Ovary (tissue), 9 donors: ENCODE measurements around the gene HLA-B. TPM values are rescaled to one million over a fixed set of nuclear protein-coding genes. Genes with fewer than 3 reads are reported as not detected.

Experiments used
- DNase-seq, 5 donors: peaks; one replicate each; pipeline ENCODE4 v3.0.0-alpha.2; 2019 to 2020
- H3K27ac ChIP-seq, 2 donors: fragments of 200-600 bp; one replicate each; pipeline versions ENCODE4 v1.5.1 to v1.8.0; 2019 to 2022
- H3K27me3 ChIP-seq: fragments of 200-600 bp; one replicate; pipeline ENCODE4 v1.8.0; 2022
- H3K36me3 ChIP-seq: fragments of 200-600 bp; sonication (generic); one replicate; pipeline ENCODE4 v1.5.1; 2019
- H3K4me1 ChIP-seq: one replicate; pipeline ENCODE4 v1.8.1; 2013; ENCODE audit warnings: mild to moderate bottlenecking, moderate library complexity; ENCODE audit not compliant: insufficient read depth
- H3K4me3 ChIP-seq: fragments of 200-600 bp; sonication (generic); one replicate; pipeline ENCODE4 v1.5.1; 2017
- H3K9me3 ChIP-seq, 2 donors: fragments of 200-600 bp in 1 of 2; sonication (generic) in 1 of 2; one replicate each; pipeline versions ENCODE4 v1.5.1 to v1.8.1; 2013 to 2019; ENCODE audit warnings: mild to moderate bottlenecking in 1 of 2, moderate library complexity in 1 of 2
- EP300 ChIP-seq: sonication (generic); formaldehyde crosslinking; IDR thresholded peaks from one replicate; pipeline ENCODE4 v1.6.1; 2017; ENCODE audit warnings: antibody characterized with exemption
- POLR2A ChIP-seq: fragments of 450-650 bp; IDR thresholded peaks from one replicate; pipeline ENCODE4 v1.6.1; 2017; ENCODE audit warnings: antibody characterized with exemption, mild to moderate bottlenecking, moderate library complexity
- WGBS, 3 donors: extraction: QIAGEN DNeasy Blood & Tissue Kit in 1 of 3; methylation state at CpG; one replicate each; pipeline versions ENCODE4 v1.1.5 to v1.1.7; 2013 to 2017; 5-methylcytosine and 5-hydroxymethylcytosine counted together
- intact Hi-C, 4 donors: fragments of 100-400 bp; cut with DNase I; formaldehyde crosslinking; loops; one replicate each; pipeline versions ENCODE4 v1.11.0 to v1.15.1; 2022 to 2023
- polyA plus RNA-seq, 2 donors: library from polyadenylated mRNA; stranded (reverse); fragments of 200-250 nt in 1 of 2; fragments of 350-450 nt in 1 of 2; fragmentation: Illumina TruSeq in 1 of 2; extraction: RNeasy Lipid Tissue Mini Kit (QIAGEN cat#74804) in 1 of 2; gene quantifications; one replicate each; pipeline ENCODE4 v1.2.3, GENCODE V29; 2013 to 2014
- total RNA-seq, 7 donors: library from RNA; depleted of rRNA in 2 of 7; stranded (reverse); fragments of >200 nt in 2 of 7; fragmentation: NEBNext Ultra II Directional in 3 of 7; extraction: Animal tissue kit (Norgen Biotek cat#: 25700) in 3 of 7; gene quantifications; one replicate each; pipeline versions ENCODE4 v1.1.0 to v1.2.4, GENCODE V29; 2016 to 2023
- TF ChIP-seq, protein P1 (sequence below), 3 donors: fragments of 450-650 bp in 2 of 3; fragments of 200-600 bp in 1 of 3; IDR thresholded peaks; one replicate each; pipeline versions ENCODE4 v1.5.1 to v1.8.0; 2016 to 2022; ENCODE audit warnings: antibody characterized with exemption in 3 of 3, mild to moderate bottlenecking in 1 of 3
- donor health status: DM: no; HTN: no; CAD: no; lungs with moderate emphysema.
- donor health status: DM: no; HTN: no; CAD: no.
- donor health status: Bipolar disorder and iron deficiency.
- donor health status: DM: yes; HTN: yes; CAD: no.
- donor health status: DM: no; HTN: no; CAD: no.
- donor health status: DM: yes; HTN: yes; CAD: no.

HLA-B gene
- total and polyA plus RNA-seq, 9 donors, result 358 to 2,036 (median 530) TPM

- intact Hi-C loops, result loop anchor here in 2 of 4 donors (10.0 kb wide), 2 partner anchors 86 to 156 kb away; no protein-coding TSS in a partner anchor
- 52 to 55% (median 52%) methylated on average over 11 of the region's 11 CpGs for WGBS, 3 donors
Measured at GRCh38 chr6:31350196-31351032, 6.6 kb downstream of the HLA-B start.

GRCh38 chr6:31349301-31349700, 7.7 kb downstream of the HLA-B start:
- H3K4me1 ChIP-seq, result no peaks in the 10 kb centered on the region
- no peak overlapping the region for H3K4me3 ChIP-seq
- no peaks in the 10 kb centered on the region for H3K36me3 ChIP-seq
- no peak for DNase-seq
- no peak overlapping the region for H3K27ac ChIP-seq
- 50 to 73% (median 70%) methylated on average over 4 of the region's 4 CpGs for WGBS, 3 donors
- no peak for TF ChIP-seq POLR2A
- TF ChIP-seq, protein P1, sequence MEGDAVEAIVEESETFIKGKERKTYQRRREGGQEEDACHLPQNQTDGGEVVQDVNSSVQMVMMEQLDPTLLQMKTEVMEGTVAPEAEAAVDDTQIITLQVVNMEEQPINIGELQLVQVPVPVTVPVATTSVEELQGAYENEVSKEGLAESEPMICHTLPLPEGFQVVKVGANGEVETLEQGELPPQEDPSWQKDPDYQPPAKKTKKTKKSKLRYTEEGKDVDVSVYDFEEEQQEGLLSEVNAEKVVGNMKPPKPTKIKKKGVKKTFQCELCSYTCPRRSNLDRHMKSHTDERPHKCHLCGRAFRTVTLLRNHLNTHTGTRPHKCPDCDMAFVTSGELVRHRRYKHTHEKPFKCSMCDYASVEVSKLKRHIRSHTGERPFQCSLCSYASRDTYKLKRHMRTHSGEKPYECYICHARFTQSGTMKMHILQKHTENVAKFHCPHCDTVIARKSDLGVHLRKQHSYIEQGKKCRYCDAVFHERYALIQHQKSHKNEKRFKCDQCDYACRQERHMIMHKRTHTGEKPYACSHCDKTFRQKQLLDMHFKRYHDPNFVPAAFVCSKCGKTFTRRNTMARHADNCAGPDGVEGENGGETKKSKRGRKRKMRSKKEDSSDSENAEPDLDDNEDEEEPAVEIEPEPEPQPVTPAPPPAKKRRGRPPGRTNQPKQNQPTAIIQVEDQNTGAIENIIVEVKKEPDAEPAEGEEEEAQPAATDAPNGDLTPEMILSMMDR (IDR thresholded peaks at IDR 0.05), result no peak
- TF ChIP-seq EP300, result no peak
- no peaks in the 10 kb centered on the region for H3K9me3 ChIP-seq
- intact Hi-C loops, result no loop called here
- H3K27me3 ChIP-seq, result no peaks in the 10 kb centered on the region

More at GRCh38 chr6:31350196-31351032, 6.6 kb downstream of the HLA-B start:
- no peak overlapping the region for H3K27ac ChIP-seq
- no peaks in the 10 kb centered on the region for H3K36me3 ChIP-seq
- H3K27me3 ChIP-seq, result no peaks in the 10 kb centered on the region
- no peaks in the 10 kb centered on the region for H3K4me1 ChIP-seq
- TF ChIP-seq, protein P1 (IDR thresholded peaks at IDR 0.05), result no peak
- TF ChIP-seq POLR2A (no peak), EP300 (no peak)
- no peak for DNase-seq
- no peaks in the 10 kb centered on the region for H3K9me3 ChIP-seq
- no peak overlapping the region for H3K4me3 ChIP-seq

DNA sequence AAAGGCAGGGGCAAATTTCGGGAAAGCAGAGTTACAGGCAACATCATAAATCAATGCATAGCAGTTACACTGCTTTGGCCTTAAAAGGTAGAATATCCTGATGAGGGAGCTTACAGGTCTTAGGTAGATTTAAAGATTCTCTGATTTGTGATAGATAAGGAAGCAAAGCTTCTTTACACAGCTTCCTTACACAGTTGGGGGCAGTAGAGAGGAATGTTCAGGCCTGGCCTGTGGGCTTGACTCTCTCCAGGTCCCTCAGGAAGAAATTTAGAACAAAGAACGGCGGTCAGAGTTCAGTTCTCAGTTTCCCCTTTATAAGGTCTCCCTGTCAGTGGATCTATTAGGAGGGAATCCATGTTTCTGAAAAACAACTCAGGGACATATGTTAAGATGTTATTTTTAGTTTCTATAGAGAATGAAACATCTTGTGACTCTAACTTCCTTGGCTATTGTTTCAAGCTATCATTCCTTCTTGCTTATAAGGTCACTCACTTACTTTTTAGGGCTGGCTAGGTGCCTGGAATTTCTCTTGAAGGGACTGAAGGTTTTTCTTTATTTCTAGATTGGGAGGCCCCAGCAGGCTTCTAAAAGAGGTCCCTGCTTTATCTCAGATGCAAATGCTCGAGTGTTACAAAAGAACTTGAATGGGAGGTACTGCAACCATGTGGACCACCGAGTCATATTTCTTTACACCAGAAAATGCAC, 11.8 kb downstream of the HLA-B start:
- no peaks in the 10 kb centered on the region for H3K9me3 ChIP-seq
- intact Hi-C loops, result no loop called here
- H3K36me3 ChIP-seq, result no peaks in the 10 kb centered on the region
- TF ChIP-seq, protein P1 (IDR thresholded peaks at IDR 0.05), result no peak
- TF ChIP-seq POLR2A (no peak), EP300 (no peak)
- H3K4me1 ChIP-seq, result no peaks in the 10 kb centered on the region
- no peaks in the 10 kb centered on the region for H3K27me3 ChIP-seq
- 41 to 60% (median 54%) methylated on average over 5 of the region's 5 CpGs for WGBS, 3 donors
- no peak overlapping the region for H3K4me3 ChIP-seq
- no peak overlapping the region for H3K27ac ChIP-seq
- DNase-seq, result no peak

- TF ChIP-seq, protein P1 (IDR thresholded peaks at IDR 0.05), result no peak
- TF ChIP-seq POLR2A (no peak), EP300 (no peak)
- no peak for DNase-seq
- Histone ChIP-seq H3K4me3 (no peak overlapping the region), H3K27me3 (no peaks in the 10 kb centered on the region), H3K27ac (no peak overlapping the region), H3K9me3 (peaks cover 0 to 2% of the 10 kb centered on the region in 2 donors), H3K4me1 (no peaks in the 10 kb centered on the region), H3K36me3 (no peaks in the 10 kb centered on the region)
- intact Hi-C loops, result no loop called here
Measured at GRCh38 chr6:31340228-31340627, 16.8 kb downstream of the HLA-B start.
